ENCODE results near the gene POLR2H.

The POLR2H gene

GRCh38 chr3:184361532-184361931 is at the start of gene POLR2H, which contains the start of gene CLCN2:
POLR2H (plus strand) TSS chr3:184361710; CDS start chr3:184363493, 1,783 bp downstream.
CLCN2 (minus strand) TSS chr3:184361605; CDS start chr3:184361479, 126 bp downstream.
- in situ Hi-C loops (cut with HindIII; ENCODE audit: low pct_unique_long_range_greater_than_20kb, low sequenced_read_pairs) = no loop called here
- TF ChIP-seq JUND (IDR thresholded peaks at IDR 0.05; ENCODE audit: low read depth) = no peak
- peak; percentile 71 to 77 for DNase-seq (ENCODE audit: low read depth in 1 of 2, low spot score in 1 of 2)

GRCh38 chr3:184314363-184314699 is 47.2 kb upstream of the POLR2H start, which contains the start of gene EIF4G1:
EIF4G1 (plus strand) TSS chr3:184314606; CDS start chr3:184315797, 1,191 bp downstream.
- peak; percentile 98 for DNase-seq (ENCODE audit: low read depth in 1 of 2, low spot score in 1 of 2)
- in situ Hi-C loops (cut with HindIII; ENCODE audit: low pct_unique_long_range_greater_than_20kb, low sequenced_read_pairs) = no loop called here
- TF ChIP-seq JUND (IDR thresholded peaks at IDR 0.05; ENCODE audit: low read depth) = no peak

DNA sequence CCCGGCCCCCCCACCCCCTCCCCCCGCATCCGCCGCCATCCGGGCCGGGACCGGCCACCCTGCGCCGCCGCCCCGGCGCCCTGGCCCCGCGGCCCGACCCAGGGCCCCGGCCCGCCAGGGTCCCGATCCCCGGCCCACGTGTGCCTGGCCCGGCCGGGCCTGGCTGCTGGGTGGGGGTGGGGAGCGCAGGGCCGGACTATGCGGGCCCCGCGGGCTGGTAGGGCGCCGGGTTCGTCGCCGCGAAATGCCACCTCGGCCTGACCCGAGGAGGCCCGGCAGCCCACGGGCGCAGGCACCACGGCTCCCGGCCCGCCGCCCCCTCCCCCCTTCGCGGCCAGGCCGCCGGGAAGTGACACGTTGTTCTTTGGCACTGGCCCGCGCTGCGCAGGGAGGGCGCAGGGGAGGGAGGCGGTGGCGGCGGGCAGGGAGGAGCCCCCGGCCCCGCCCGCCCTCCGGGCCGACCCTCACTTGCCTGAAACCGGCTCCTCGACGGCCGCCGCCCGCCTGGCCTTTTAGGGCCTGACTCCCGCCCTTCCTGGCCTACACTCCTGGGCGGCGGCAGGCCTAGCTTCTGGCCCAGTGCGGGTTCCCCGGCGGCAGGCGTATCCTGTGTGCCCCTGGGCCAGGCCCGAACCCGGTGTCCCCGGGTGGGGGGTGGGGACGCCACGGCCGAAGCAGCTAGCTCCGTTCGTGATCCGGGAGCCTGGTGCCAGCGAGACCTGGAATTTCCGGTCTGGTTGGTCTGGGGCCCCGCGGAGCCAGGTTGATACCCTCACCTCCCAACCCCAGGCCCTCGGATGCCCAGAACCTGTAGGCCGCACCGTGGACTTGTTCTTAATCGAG is 46.6 kb upstream of the POLR2H start:
- DNase-seq (ENCODE audit: low read depth in 1 of 2, low spot score in 1 of 2) = peak; percentile 69 to 90
- TF ChIP-seq JUND (IDR thresholded peaks at IDR 0.05; ENCODE audit: low read depth) = no peak
- in situ Hi-C loops (cut with HindIII; ENCODE audit: low pct_unique_long_range_greater_than_20kb, low sequenced_read_pairs) = no loop called here

DNA sequence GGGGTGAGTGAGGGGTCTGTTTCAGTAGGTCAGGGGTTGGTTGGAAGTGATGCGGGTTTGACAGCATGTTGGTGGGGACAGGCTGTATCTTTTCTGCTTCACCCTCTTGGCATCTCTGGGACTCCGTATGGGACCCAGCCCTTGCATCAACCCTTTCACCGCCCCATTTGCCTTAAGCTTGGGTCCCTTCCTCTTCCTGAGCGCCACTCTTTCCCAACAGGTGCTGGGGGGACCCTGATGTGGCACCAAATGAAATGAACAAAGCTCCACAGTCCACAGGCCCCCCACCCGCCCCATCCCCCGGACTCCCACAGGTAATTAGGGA is 46.0 kb upstream of the POLR2H start:
- in situ Hi-C loops (cut with HindIII; ENCODE audit: low pct_unique_long_range_greater_than_20kb, low sequenced_read_pairs) = no loop called here
- no peak for TF ChIP-seq JUND (IDR thresholded peaks at IDR 0.05; ENCODE audit: low read depth)
- DNase-seq (ENCODE audit: low read depth in 1 of 2, low spot score in 1 of 2) = peak in 1 of 2 experiments; percentile 4

- in situ Hi-C loops (cut with HindIII; ENCODE audit: low pct_unique_long_range_greater_than_20kb, low sequenced_read_pairs) = no loop called here
- TF ChIP-seq JUND (IDR thresholded peaks at IDR 0.05; ENCODE audit: low read depth) = no peak
- peak; percentile 44 for DNase-seq (ENCODE audit: low read depth in 1 of 2, low spot score in 1 of 2)
Observed at GRCh38 chr3:184315871-184316661, 45.4 kb upstream of the POLR2H start.

DNA sequence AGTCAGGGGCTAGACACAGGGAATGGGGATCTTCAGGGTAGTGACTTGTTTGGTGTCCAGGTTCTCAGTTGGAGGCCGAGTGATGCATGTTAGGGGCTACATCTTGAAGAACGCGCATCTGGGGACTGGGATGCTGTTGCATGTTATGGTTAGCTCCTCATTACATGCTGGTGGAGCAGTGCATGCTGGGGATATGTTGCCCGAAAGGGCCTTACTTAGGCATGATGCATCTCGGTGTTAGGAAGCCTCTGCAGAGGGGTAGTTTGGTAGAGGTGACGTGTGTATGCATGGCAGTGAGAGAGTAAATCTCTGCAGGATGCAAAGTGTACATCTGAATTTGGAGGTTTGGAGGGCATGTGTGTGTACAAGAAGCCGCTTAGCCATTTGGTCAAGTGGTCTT is 44.7 kb upstream of the POLR2H start:
- in situ Hi-C loops (cut with HindIII; ENCODE audit: low pct_unique_long_range_greater_than_20kb, low sequenced_read_pairs) = no loop called here
- peak in 1 of 2 experiments; percentile 11 for DNase-seq (ENCODE audit: low read depth in 1 of 2, low spot score in 1 of 2)
- TF ChIP-seq JUND (IDR thresholded peaks at IDR 0.05; ENCODE audit: low read depth) = no peak

DNA sequence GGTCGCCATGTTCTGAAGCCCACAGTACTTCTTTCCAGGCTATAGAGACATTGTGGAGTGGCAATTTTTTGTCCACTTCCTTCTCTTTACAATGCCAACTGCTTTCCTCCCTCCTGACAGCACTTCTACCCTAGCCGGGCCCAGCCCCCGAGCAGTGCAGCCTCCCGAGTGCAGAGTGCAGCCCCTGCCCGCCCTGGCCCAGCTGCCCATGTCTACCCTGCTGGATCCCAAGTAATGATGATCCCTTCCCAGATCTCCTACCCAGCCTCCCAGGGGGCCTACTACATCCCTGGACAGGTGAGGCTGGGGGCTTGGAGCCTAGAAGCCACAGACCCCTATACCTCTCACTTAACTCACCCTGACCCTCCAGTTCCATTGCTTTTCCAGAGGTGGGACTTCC is 44.3 kb upstream of the POLR2H start:
- DNase-seq (ENCODE audit: low read depth in 1 of 2, low spot score in 1 of 2) = peak in 1 of 2 experiments; percentile 4
- no peak for TF ChIP-seq JUND (IDR thresholded peaks at IDR 0.05; ENCODE audit: low read depth)
- in situ Hi-C loops (cut with HindIII; ENCODE audit: low pct_unique_long_range_greater_than_20kb, low sequenced_read_pairs) = no loop called here

DNA sequence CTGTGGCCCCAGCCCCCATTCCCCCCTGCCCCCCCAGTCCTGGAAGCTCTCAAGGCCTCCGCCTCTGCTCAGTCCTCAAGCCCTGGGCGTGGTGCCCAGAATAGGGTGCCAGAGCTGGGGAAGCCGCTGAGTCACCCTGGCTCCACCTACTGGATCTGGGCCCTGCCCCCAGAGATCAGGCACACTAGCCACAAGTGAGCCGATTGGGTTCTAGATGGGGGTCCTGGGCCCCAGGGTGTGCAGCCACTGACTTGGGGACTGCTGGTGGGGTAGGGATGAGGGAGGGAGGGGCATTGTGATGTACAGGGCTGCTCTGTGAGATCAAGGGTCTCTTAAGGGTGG is 41.4 kb upstream of the POLR2H start:
- DNase-seq (ENCODE audit: low read depth in 1 of 2, low spot score in 1 of 2) = peak; percentile 97 to 100
- 0 out of 2 replicates have a peak, but pooled peaks have one; percentile 57 for TF ChIP-seq JUND (IDR thresholded peaks at IDR 0.05; ENCODE audit: low read depth)
- in situ Hi-C loops (cut with HindIII; ENCODE audit: low pct_unique_long_range_greater_than_20kb, low sequenced_read_pairs) = no loop called here

- TF ChIP-seq JUND (IDR thresholded peaks at IDR 0.05; ENCODE audit: low read depth) = no peak
- in situ Hi-C loops (cut with HindIII; ENCODE audit: low pct_unique_long_range_greater_than_20kb, low sequenced_read_pairs) = no loop called here
- DNase-seq (ENCODE audit: low read depth in 1 of 2, low spot score in 1 of 2) = no peak
Observed at GRCh38 chr3:184321666-184322065, 39.8 kb upstream of the POLR2H start.

DNA sequence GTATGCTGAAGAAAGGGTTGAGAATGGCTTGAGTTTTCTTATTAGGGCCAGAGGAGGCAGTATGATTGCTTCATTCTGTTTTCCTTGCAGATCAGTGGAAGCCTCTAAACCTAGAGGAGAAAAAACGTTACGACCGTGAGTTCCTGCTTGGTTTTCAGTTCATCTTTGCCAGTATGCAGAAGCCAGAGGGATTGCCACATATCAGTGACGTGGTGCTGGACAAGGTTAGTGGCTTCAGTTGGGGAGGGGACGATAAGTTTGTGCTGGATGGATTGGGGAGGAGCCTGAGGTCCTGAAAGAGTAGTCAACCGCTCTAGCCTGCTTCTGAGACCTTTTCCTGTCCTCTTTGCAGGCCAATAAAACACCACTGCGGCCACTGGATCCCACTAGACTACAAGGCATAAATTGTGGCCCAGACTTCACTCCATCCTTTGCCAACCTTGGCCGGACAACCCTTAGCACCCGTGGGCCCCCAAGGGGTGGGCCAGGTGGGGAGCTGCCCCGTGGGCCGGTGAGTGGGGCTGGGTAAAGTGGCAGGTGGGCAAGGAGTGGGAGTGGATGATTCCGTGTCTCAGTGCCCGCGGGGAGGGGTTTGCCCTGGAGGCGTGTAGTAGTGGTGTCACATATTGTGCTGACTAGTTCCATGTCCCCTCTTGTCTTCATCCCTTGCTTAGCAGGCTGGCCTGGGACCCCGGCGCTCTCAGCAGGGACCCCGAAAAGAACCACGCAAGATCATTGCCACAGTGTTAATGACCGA is 38.6 kb upstream of the POLR2H start:
- in situ Hi-C loops (cut with HindIII; ENCODE audit: low pct_unique_long_range_greater_than_20kb, low sequenced_read_pairs) = no loop called here
- DNase-seq (ENCODE audit: low read depth in 1 of 2, low spot score in 1 of 2) = peak in 1 of 2 experiments; percentile 8
- TF ChIP-seq JUND (IDR thresholded peaks at IDR 0.05; ENCODE audit: low read depth) = no peak

GRCh38 chr3:184323696-184324095 is 37.8 kb upstream of the POLR2H start:
- DNase-seq (ENCODE audit: low read depth in 1 of 2, low spot score in 1 of 2) = peak in 1 of 2 experiments; percentile 4
- TF ChIP-seq JUND (IDR thresholded peaks at IDR 0.05; ENCODE audit: low read depth) = no peak
- in situ Hi-C loops (cut with HindIII; ENCODE audit: low pct_unique_long_range_greater_than_20kb, low sequenced_read_pairs) = no loop called here

- DNase-seq (ENCODE audit: low read depth in 1 of 2, low spot score in 1 of 2) = peak in 1 of 2 experiments; percentile 0
- TF ChIP-seq JUND (IDR thresholded peaks at IDR 0.05; ENCODE audit: low read depth) = no peak
- in situ Hi-C loops (cut with HindIII; ENCODE audit: low pct_unique_long_range_greater_than_20kb, low sequenced_read_pairs) = no loop called here
Observed at GRCh38 chr3:184325269-184325668, 36.2 kb upstream of the POLR2H start.
